HG02571 (cell line): Measurements from ENCODE around the gene TGFBR2.

Experiments used
- ATAC-seq: cut with Tn5 transposase; IDR thresholded peaks from one replicate; pipeline ENCODE4 v1.9.1; 2021; ENCODE audit warnings: mild to moderate bottlenecking, moderate library complexity; ENCODE audit not compliant: unreplicated experiment

TGFBR2 gene

DNA sequence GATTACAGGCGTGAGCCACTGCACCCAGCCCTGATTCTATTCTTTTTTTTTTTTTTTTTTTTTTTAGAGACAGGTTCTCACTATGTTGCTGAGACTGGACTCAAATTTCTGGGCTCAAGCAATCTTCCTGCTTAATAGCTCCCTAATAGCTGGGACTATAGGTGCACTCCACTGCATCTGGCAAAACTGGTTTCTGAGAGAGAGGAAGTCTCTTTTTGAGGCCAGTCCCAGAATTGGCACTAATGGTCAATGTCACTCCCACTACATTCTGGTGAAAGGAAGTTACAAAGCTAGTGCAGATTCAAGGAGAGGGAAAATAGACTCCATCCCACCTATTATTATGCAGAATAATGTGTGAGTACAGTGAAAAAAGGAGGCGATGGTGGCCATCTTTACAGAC, 5.8 kb upstream of the TGFBR2 start:
- no peak for ATAC-seq

DNA sequence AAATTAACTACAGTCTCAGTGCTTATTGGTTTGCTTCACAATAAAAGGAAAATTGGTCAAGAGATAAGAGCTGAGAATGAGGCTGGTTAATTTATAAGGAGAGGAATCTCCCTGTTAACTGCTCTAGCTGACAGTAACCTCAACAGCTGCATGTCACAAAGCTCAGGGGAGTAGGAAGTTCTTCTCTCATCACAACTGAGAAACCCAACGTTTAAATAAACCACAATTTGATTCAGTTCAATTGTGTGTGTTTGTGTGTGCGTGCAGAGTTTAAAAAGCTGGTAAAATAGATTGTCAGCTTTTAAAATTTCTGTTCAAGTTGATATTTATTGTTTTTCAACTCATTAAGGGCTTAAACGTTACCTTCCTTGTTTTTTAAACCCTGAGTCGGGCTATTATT, 3.5 kb upstream of the TGFBR2 start:
- ATAC-seq, result no peak

DNA sequence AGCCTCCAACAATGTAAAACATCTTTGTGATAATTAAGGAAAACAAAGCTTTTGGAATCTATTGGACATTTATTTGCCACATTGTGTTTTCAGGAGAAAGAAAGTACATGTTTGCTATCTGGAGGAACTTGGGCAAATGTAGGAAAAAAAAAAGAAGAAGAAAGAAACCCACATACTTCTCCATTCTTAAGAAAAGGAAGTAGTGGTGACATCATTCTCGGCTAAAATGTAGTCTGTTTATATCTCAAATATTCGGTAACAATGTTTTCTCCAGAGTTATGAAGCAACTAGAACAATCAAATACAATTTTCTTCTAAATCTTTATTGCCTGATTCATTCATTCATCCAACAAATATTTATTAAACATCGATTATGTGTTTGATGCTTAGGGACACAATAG, 2.3 kb upstream of the TGFBR2 start:
- ATAC-seq, result no peak

- ATAC-seq, result no peak
Observed at GRCh38 chr3:30604558-30604957, 1.8 kb upstream of the TGFBR2 start.

GRCh38 chr3:30605005-30605404, 1.4 kb upstream of the TGFBR2 start:
- ATAC-seq, result no peak

DNA sequence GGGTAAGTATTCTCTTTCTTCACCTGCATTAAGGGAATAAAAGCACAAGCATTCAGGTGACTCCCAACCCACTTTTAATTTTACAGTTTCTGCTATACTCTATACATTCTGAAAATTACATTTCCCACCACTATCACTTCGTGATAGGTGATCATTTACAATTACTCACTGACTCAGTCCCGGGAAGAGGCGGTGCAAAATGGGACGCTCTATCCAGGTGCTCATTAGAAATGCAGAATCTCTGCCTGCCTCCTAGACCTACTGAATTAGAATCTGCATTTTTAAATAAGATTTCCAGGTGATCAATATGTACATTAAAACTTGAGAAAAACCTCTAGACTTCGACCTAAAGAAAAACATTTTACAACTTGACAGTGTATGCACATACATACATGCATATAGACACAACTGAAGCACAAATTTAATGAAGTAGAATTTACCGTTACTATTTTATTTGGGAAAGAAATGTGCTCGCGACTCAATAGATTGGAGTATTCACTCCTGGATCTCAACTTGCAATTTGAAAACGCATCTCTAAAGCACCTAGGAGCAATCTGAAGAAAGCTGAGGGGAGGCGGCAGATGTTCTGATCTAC, 598 bp upstream of the TGFBR2 start:
- no peak for ATAC-seq

DNA sequence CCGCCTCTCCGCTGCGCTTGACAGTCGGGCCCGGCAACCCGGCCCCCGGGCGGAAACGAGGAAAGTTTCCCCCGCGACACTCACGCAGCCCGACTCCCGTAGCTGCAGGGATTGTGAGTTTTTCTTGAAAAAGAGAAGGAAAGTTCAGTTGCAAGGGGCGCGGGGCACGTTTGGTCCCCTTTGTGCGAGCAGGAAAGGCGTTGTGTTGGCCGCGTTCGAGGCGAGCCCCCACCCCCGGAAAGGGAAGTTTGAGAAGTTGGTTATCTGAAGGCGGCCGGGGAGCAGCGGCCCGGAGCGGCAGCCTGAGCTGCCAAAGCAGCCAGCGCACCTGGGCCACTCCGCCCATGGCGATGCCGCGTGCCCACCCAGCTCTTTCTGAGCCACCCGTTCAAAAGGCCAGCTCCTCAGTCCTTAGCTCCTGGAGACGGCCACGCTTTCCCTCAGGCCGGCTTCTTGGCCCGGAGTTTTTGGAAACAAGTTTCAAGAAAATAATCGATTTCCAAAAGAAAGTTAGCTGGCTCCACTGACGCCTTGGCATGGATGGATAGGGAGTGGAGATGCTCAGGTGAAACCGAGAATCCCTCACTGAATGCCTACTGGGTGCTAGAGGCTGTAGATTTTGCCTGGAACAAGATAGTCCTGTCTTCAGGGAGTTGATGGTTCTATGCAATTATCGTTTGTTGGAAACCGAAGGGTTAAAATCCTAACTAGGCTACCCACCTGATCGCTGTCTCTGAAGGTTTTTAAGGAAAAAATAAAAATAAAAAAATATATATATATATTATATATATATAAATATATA, 832 bp downstream of the TGFBR2 start:
- peak; percentile 56 for ATAC-seq

DNA sequence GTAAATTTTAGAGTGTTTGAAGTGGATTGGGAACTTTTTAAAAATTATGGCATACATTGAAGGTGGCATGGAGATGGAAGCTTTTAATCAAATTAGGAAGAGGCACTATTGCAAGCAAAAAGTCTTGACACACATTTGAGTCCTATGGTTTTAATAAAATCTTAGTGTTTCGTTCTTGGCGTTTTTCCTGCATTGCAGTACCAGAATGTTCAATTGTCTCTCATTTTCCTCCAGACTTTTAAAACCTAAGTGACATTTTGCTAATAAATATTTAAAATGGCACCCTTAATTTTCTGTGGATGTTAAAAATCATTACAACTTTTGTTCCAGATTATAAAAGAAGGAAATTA, 2.2 kb downstream of the TGFBR2 start:
- ATAC-seq, result no peak

GRCh38 chr3:30609930-30610701, 3.7 kb downstream of the TGFBR2 start:
- no peak for ATAC-seq

DNA sequence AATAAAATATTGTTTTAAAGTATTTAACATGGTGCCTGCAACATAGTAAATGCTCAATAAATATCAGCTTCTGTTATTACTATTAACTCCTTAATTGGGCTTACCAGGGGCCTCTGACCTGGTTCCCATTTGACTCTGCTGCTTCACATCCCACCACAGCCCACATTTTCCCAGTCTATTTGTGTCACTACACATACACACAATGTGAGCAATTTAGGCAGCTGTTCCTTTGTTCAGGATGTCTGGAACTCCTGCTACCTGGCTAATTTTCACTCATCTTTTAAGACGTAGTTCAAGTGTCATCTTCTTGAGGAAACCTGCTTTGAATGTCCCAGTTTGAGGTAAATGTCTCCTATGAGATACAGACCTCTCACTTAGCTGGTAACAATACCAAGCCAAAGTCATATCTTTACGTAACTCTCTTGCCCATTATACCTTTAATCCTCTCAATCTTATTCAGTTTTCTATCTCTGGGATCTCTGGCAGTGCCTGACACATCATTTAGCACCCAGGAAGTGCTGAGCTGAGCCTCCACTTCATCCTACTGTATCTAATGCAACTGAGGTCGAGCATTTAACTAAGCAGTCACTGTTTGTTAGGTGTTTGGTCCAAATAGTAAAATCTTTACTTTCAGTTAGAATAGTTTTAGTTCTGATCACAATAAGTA, 4.4 kb downstream of the TGFBR2 start:
- ATAC-seq, result no peak

DNA sequence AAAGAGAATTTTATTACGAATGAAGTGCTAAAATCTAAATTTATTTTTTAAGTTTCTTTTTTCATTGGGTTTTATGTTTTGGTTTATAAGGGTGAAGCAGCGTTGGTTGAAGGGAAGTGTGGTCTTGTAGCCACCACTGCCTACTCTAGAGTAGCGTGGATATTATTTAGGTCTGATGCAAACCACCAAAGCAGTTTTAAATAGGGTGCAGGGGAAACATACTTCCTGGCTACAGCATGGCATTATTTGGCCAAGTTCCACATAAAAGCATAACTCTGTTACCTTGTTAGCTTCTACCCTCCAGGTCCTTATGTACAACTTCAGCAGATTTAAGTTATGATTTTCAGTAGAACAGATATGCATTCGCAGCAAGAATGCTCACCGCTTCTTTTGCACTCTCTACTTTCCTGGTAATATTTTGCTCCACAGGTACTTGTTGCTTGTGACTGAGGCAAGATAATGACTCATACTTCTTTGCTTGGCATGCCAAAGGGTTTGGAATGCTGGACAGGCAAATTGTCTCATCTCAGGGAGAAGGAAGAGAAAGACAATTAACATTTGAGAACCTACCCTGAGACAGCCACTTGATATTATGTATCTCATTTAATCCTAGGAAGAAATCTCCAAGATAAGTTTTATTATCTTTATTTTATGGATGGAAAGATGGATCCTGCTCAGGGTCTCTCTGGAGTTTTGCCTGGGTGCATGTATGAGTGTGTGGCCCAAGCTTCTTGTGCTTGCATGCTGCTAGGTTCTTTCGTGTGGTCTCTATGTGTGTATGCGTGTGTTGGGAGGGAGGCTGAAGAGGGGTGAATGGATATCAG, 5.4 kb downstream of the TGFBR2 start:
- no peak for ATAC-seq

DNA sequence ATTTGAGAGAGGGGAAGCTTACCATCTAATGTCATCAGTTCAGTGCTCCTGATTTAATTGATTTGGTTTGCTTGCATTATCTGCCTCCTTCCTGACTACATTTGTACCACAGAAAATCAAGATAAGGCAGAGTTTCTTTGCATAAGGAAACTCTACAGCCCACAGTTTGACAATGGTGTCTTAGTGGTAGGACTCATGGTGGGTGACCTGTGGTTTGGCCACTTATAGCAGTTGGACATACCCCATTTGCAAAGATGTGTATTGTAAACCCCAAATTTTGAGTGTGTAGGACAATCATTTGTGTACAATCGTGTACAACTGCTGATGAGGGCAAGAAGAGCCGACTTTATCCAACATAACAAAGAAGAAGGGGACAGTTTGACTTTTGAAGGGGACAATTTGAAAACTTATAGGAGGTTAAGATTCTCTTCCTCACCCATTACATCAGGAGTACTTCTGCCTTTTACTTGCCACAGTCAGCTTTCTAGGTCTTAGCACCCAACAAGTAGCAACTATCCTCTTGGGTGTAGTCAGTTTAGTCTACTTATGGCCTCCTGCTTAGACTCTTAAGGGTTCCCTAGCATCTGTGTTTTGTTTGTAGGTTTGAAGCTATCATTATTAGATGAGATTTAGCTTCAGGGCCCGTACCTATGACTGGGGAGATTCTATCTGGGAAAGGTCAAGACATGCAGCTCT, 6.2 kb downstream of the TGFBR2 start:
- no peak for ATAC-seq

GRCh38 chr3:30613133-30613825, 6.9 kb downstream of the TGFBR2 start:
- no peak for ATAC-seq

- no peak for ATAC-seq
Observed at GRCh38 chr3:30614373-30614772, 8.0 kb downstream of the TGFBR2 start.

DNA sequence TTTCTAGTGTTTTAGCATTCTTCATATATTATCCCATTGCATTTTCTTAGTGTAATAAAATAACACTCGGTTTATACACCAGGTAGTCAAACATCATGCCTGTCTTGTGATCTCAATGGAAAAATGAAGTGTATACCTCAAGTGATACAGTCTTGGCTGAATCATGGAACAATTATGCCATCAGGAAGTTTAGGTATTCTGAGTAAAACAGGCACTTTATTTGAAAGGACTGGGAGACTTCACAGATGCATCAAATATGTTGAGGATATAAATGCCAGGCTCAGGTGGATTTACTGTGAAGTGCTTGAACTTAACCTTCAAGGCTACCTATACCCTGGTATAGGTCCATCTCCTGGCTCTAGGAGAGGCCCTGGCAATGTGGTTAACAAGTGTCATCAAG, 8.5 kb downstream of the TGFBR2 start:
- ATAC-seq, result no peak

GRCh38 chr3:30615615-30616346, 9.4 kb downstream of the TGFBR2 start:
- ATAC-seq, result no peak

DNA sequence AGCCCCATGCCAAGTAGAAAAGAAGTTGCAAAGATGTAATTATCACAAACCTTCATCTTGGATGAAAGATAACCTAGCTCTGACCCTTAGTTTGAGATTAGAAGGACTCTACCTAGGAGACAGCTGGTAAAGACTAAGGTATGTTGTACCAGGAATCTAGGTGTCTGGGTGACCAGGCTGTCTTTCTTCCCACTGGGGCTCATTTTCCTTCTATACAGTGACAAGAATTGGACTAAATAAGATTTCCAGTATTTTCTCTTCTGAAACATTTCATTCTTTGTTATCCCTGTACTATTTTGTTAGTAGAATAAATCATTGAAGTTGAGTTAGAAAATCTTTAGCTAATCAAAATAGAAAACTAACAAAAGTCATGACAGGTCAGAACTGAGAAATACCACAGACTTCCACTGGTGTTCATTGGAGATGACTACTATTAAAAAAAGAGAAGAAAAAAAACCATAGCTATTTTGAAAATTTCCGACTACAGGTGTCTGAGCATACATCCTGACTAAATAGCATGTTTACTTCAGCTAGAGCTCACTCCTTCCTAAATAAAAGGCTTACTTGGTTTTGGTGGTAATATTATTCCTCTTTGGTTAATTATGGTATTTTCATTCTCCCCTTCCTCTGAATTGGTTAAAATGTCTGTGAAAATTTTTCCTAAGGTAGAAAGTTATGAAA, 10.1 kb downstream of the TGFBR2 start:
- no peak for ATAC-seq

DNA sequence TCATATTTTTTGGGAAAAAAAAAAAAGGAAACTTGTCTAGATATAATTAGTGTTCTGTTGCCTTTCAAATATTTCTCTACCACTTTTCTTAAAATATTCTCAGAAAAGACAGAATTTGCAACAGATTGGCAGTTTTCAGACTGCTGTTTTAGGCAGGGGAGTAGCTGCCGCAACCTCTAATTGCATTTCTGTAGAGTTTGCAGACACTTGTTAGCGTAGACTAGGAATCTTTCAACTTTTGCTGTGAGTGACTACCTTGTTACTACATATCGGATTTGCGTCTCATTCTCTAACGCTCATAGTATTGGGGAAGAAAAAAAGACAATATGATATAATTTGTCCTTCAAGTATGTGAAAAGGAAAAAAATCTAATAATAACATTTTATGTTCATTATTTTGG, 10.7 kb downstream of the TGFBR2 start:
- ATAC-seq, result no peak
